Astrocyte (in vitro differentiated cells and primary cell): ENCODE measurements around the gene CD226.

ENCODE experiments used
- EZH2 ChIP-seq: IDR thresholded peaks from 2 replicates; pipeline ENCODE4 v1.6.1; 2012; ENCODE audit warnings: mild to moderate bottlenecking, low read length, inconsistent platforms; ENCODE audit not compliant: insufficient read depth
- TF ChIP-seq, protein P1 (sequence below): IDR thresholded peaks from 2 replicates; pipeline ENCODE4 v1.5.1; 2011; ENCODE audit warnings: low read depth, mild to moderate bottlenecking, inconsistent platforms, low read length, moderate library complexity; ENCODE audit not compliant: insufficient read depth

DNA sequence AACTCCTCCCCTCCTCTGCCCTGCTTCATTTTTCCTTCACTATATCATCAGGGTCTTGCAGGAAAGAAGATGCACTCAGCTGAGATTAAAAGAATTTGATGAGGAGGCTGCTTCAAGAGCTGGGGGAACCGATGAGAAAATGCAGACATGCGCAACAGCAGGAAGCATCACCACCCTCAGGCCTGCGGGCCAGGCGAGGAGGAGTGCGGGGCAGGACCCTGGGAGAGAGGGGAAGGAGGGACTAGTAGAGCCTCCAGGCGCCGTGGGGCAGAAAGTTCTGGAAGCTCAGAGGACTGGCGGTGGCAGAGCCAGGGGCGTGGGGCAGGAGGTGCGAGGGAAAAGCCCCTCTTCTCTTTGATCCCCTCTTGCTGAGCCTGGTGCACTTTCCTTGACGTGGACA lies 108.2 kb downstream of the CD226 start:
- TF ChIP-seq, protein P1, sequence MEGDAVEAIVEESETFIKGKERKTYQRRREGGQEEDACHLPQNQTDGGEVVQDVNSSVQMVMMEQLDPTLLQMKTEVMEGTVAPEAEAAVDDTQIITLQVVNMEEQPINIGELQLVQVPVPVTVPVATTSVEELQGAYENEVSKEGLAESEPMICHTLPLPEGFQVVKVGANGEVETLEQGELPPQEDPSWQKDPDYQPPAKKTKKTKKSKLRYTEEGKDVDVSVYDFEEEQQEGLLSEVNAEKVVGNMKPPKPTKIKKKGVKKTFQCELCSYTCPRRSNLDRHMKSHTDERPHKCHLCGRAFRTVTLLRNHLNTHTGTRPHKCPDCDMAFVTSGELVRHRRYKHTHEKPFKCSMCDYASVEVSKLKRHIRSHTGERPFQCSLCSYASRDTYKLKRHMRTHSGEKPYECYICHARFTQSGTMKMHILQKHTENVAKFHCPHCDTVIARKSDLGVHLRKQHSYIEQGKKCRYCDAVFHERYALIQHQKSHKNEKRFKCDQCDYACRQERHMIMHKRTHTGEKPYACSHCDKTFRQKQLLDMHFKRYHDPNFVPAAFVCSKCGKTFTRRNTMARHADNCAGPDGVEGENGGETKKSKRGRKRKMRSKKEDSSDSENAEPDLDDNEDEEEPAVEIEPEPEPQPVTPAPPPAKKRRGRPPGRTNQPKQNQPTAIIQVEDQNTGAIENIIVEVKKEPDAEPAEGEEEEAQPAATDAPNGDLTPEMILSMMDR = no peak
- TF ChIP-seq EZH2 = no peak
